ENCODE results near the gene KRTAP12-2.
"Not testable (repeated sequence)": the region's sequence is repeated elsewhere in the genome, so short reads cannot be mapped to it uniquely, and the experiment has no call there.

Gene KRTAP12-2

GRCh38 chr21:44649521-44650100 lies 17.1 kb downstream of the KRTAP12-2 start:
- DNase-seq = no peak

- DNase-seq = no peak
These were observed 18.0 kb downstream of the KRTAP12-2 start for GRCh38 chr21:44648557-44649311.

GRCh38 chr21:44647222-44647552 lies 19.5 kb downstream of the KRTAP12-2 start:
- DNase-seq = no peak

GRCh38 chr21:44646366-44647221 lies 20.1 kb downstream of the KRTAP12-2 start, which contains the start of gene KRTAP10-11:
KRTAP10-11 (plus strand) TSS chr21:44646414; CDS start chr21:44646459, 45 bp downstream.
- not testable (repeated sequence) for DNase-seq

GRCh38 chr21:44644878-44645277 lies 21.8 kb downstream of the KRTAP12-2 start:
- DNase-seq = no peak

GRCh38 chr21:44643741-44644310 lies 22.9 kb downstream of the KRTAP12-2 start:
- no peak for DNase-seq

- DNase-seq = no peak
These were observed 26.0 kb downstream of the KRTAP12-2 start for GRCh38 chr21:44640761-44641160.

- DNase-seq = no peak
These were observed 27.4 kb downstream of the KRTAP12-2 start for GRCh38 chr21:44639331-44639655.

- DNase-seq = not testable (repeated sequence)
These were observed 28.0 kb downstream of the KRTAP12-2 start for GRCh38 chr21:44638506-44639330.

GRCh38 chr21:44637851-44638348 lies 28.8 kb downstream of the KRTAP12-2 start:
- not testable (repeated sequence) for DNase-seq

GRCh38 chr21:44637018-44637850 lies 29.5 kb downstream of the KRTAP12-2 start, which contains the start of gene KRTAP10-10:
KRTAP10-10 (plus strand) TSS chr21:44637356; CDS start chr21:44637418, 62 bp downstream.
- DNase-seq = no peak

GRCh38 chr21:44636209-44637017 lies 30.3 kb downstream of the KRTAP12-2 start:
- no peak for DNase-seq

GRCh38 chr21:44632067-44632466 lies 34.7 kb downstream of the KRTAP12-2 start:
- no peak for DNase-seq

- no peak for DNase-seq
These were observed 36.3 kb downstream of the KRTAP12-2 start for GRCh38 chr21:44630440-44630839.

- DNase-seq = no peak
These were observed 37.9 kb downstream of the KRTAP12-2 start for GRCh38 chr21:44628707-44629391.

GRCh38 chr21:44627831-44628233 lies 38.9 kb downstream of the KRTAP12-2 start:
- not testable (repeated sequence) for DNase-seq

- DNase-seq = not testable (repeated sequence)
These were observed 39.4 kb downstream of the KRTAP12-2 start for GRCh38 chr21:44627181-44627822.

GRCh38 chr21:44626673-44627143 lies 40.0 kb downstream of the KRTAP12-2 start, which contains the start of gene KRTAP10-9:
KRTAP10-9 (plus strand) TSS chr21:44627093; CDS start chr21:44627172, 79 bp downstream.
- DNase-seq = no peak

GRCh38 chr21:44626262-44626661 lies 40.5 kb downstream of the KRTAP12-2 start:
- no peak for DNase-seq
